ENCODE results near the gene CYP4Z1.
A peak's percentile ranks its signal among the peaks of the same experiment; 100 is the strongest.
"Not testable (repeated sequence)": the region's sequence is repeated elsewhere in the genome, so short reads cannot be mapped to it uniquely, and the experiment has no call there.

CYP4Z1 gene

DNA sequence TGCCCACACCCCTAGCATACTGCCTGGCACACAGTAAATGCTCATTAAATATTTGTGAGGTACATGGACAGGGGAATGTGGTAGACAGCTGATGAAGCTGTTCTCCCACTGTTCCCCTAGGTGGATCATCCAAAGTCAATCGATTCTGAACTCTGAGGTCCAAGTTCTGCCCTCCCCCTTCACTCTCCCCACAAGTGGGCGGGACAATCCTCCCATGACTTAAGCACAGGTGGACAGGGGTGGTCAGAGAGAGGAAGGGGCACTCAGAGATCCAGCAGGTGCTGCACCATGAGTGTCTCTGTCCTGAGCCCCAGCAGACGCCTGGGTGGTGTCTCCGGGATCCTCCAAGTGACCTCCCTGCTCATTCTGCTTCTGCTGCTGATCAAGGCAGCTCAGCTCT, 70.2 kb downstream of the CYP4Z1 start, which contains the start of gene CYP4A22:
Gene CYP4A22, plus strand, starts transcription at position 244 of the 400 bp plus-strand sequence. Its CDS starts 45 bp downstream, at position 289.
- no peak for TF ChIP-seq CTCF (IDR thresholded peaks at IDR 0.05; ENCODE audit: insufficient read depth, low read length, missing control alignments)
- DNase-seq (ENCODE audit: low read depth, low spot score): no peak
- CTCF ChIA-PET: no interaction called here
- POLR2A ChIA-PET: no interaction called here
- no peak within 1 kb of the TSS for H3K4me3 ChIP-seq (ENCODE audit: low read depth, low read length)

DNA sequence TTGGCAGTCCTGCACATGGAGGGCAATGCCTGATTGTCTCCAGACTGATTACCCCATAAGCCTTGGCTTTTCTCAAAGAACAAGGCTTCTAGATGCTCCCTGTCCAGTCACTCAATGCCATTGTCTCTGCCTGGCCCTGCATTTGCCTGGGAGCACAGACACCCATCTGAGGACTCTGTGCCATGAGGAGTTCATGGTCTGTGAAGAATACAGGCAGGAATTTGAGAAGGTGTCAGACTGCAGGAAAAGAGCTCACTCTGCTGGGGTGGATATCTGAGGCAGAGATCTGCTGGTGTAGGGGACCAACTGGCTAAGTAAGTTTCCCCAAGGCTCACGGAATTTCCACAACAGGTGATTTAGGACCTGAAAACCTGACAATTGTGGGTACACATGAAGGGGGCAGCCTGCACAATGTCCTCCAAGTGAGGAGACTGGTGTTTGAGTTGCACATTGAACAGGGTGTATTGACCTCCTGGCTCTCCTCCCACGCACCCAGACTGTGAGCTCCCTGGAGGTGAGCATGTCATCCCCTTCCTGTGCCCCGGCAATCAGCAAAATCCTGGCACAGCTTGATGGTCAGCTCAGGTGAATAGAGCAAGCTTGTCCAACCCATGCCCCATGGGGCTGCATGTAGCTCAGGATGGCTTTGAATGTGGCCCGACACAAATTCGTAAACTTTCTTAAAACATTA, 71.0 kb downstream of the CYP4Z1 start:
- no peak for TF ChIP-seq CTCF (IDR thresholded peaks at IDR 0.05; ENCODE audit: insufficient read depth, low read length, missing control alignments)
- CTCF ChIA-PET: no interaction called here
- DNase-seq (ENCODE audit: low read depth, low spot score): no peak
- H3K4me3 ChIP-seq (ENCODE audit: low read depth, low read length): no peak overlapping the region
- POLR2A ChIA-PET: no interaction called here

DNA sequence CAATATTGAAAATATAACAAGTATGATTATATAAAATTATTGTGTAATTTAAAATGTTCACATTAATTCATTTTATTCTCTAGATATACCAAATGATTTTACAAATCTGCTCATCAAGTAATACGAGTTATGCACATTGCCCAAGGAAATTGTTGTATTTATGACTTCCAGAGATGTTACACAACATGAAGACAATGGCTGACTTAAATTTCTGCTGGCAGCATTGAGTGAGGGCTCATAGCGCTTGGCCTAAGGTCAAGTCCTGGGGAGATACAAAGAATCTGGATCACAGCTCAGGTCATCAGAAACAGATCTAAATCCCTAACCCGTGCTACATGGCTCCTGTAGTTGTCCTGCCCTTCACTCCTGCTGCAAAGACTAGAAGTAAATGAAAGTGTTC, 73.3 kb downstream of the CYP4Z1 start:
- CTCF ChIA-PET; H3K4me3 ChIP-seq (ENCODE audit: low read depth, low read length); DNase-seq (ENCODE audit: low read depth, low spot score); POLR2A ChIA-PET: not testable (repeated sequence)

DNA sequence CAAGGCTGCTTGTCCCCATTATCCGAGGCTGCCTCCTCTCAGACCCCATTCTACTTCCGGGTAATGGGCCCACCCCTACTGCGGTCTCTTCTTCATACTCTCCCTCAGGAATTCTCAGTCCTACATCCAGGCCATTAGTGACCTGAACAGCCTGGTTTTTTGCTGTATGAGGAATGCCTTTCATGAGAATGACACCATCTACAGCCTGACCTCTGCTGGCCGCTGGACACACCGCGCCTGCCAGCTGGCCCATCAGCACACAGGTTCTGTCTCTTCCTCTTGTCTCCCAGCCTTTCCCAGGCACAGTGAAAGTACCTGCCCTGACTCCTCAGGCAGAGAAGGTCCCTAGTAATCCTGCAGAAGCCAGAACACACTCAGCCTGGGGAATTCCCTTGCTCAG, 76.6 kb downstream of the CYP4Z1 start:
- H3K4me3 ChIP-seq (ENCODE audit: low read depth, low read length); DNase-seq (ENCODE audit: low read depth, low spot score); POLR2A ChIA-PET; CTCF ChIA-PET: not testable (repeated sequence)
- peak; percentile 17 for TF ChIP-seq CTCF (IDR thresholded peaks at IDR 0.05; ENCODE audit: insufficient read depth, low read length, missing control alignments)

- DNase-seq (ENCODE audit: low read depth, low spot score); CTCF ChIA-PET; POLR2A ChIA-PET; H3K4me3 ChIP-seq (ENCODE audit: low read depth, low read length): not testable (repeated sequence)
Observed at GRCh38 chr1:47146495-47146894, 79.5 kb downstream of the CYP4Z1 start.

DNA sequence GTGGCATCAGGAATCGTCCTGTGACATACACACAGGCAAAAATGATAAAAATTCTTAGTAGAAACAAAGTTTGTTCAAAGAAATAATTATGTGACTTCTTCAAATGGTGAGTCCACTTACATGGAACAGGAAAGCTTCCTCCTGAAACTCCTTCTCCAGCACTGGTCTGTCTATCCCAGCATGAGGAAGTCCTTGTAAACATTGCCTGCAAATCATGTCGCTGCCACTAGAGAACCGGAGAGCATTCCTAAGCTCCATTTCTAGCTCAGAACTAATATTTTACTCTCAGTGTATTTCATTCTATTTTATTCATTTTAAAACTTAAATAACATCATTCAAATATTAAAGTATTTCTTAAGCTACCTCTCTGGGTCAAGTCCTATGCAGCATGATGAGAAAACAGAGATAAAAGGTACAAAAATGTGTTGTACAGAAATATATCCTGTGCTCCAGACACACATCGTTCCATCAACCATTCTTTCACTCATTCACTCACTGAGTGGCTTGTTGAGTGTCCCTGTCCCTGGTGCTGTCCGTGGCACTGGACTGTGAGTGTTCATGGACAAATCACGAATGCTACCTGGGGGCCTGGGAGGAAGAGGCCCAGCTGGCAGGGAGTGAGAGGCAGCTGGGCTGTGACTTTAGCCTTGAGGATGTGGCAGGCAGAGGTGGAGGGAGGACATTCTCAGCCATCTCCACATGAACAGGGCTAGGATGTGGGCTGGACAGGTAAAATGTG, 80.2 kb downstream of the CYP4Z1 start:
- TF ChIP-seq CTCF (IDR thresholded peaks at IDR 0.05; ENCODE audit: insufficient read depth, low read length, missing control alignments): no peak
- POLR2A ChIA-PET: no interaction called here
- CTCF ChIA-PET: no interaction called here
- DNase-seq (ENCODE audit: low read depth, low spot score): no peak
- no peak overlapping the region for H3K4me3 ChIP-seq (ENCODE audit: low read depth, low read length)

DNA sequence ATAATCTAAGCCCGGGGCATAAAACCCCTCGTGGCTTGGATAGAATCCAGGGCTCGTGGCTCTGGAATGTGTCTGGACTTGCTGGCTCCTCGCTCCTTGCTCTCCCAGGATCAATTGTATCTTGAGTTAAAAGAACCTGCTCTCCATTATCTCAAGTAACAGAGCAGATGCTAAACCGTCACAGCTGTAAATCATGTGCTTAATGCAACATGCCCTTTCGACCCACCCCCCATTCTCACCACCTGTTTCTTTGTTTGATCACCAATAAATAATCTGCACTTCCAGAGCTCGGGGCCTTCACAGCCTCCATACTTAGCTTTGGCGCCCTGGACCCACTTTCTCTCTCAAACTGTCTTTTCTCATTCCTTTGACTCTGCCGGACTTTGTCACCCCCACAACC, 82.1 kb downstream of the CYP4Z1 start:
- CTCF ChIA-PET: interaction anchor here (2.1 kb wide), 1 partner anchor 26 kb away, joined by 5 read pairs; no protein-coding TSS in a partner anchor
- DNase-seq (ENCODE audit: low read depth, low spot score); POLR2A ChIA-PET; H3K4me3 ChIP-seq (ENCODE audit: low read depth, low read length): not testable (repeated sequence)

DNA sequence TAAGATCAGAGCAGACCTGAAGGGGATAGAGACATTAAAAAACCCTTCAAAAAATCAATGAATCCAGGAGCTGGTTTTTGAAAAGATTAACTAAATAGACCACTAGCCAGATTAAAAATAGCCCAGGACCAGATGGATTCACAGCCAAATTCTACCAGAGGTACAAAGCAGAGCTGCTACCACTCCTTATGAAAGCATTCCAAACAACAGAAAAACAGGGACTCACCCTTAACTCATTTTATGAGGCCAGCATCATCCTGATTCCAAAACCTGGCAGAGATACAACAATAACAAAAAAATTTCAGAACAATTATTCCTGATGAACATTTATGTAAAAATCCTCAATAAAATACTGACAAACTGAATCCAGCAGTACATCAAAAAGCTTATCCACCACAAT, 89.4 kb downstream of the CYP4Z1 start:
- DNase-seq (ENCODE audit: low read depth, low spot score); H3K4me3 ChIP-seq (ENCODE audit: low read depth, low read length); POLR2A ChIA-PET: not testable (repeated sequence)
- CTCF ChIA-PET: interaction anchor here (1.4 kb wide), 1 partner anchor 18 kb away, joined by 4 read pairs; no protein-coding TSS in a partner anchor

DNA sequence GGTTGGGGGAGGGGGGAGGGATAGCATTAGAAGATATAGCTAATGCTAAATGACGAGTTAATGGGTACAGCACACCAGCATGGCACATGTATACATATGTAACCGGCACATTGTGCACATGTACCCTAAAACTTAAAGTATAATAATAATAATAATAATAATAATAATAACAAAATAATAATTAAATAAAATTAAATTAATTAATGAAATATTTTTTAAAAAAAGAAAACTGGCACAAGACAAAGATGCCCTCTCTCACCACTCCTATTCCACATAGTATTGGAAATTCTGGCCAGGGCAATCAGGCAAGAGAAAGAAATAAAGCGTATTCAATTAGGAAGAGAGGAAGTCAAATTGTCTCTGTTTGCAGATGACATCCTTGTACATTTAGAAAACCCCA, 90.9 kb downstream of the CYP4Z1 start:
- POLR2A ChIA-PET; H3K4me3 ChIP-seq (ENCODE audit: low read depth, low read length); DNase-seq (ENCODE audit: low read depth, low spot score): not testable (repeated sequence)
- CTCF ChIA-PET: interaction anchor here (1.6 kb wide), 1 partner anchor 18 kb away, joined by 4 read pairs; no protein-coding TSS in a partner anchor
